Suprapubic skin (tissue), 4 donors: ENCODE data around the gene ST3GAL3. TPM values are rescaled to one million over a fixed set of nuclear protein-coding genes. Genes with fewer than 3 reads are reported as not detected.
"Not testable (repeated sequence)": the region's sequence is repeated elsewhere in the genome, so short reads cannot be mapped to it uniquely, and the experiment has no call there.

ENCODE experiments used
- DNase-seq, 2 donors: peaks; one replicate each; pipeline ENCODE4 v3.0.0-alpha.2; 2019; ENCODE audit warnings: low spot score in 2 of 2
- H3K27ac ChIP-seq: fragments of 200-600 bp; sonication (generic); one replicate; pipeline ENCODE4 v1.5.1; 2019
- H3K27me3 ChIP-seq: fragments of 200-600 bp; sonication (generic); one replicate; pipeline ENCODE4 v1.5.1; 2019
- H3K36me3 ChIP-seq: fragments of 200-600 bp; sonication (generic); one replicate; pipeline ENCODE4 v1.5.1; 2019
- H3K4me1 ChIP-seq: fragments of 200-600 bp; sonication (generic); one replicate; pipeline ENCODE4 v1.5.1; 2019
- H3K4me3 ChIP-seq: fragments of 200-600 bp; sonication (generic); one replicate; pipeline ENCODE4 v1.5.1; 2019; ENCODE audit warnings: mild to moderate bottlenecking
- H3K9me3 ChIP-seq: fragments of 200-600 bp; sonication (generic); one replicate; pipeline ENCODE4 v1.5.1; 2019
- EP300 ChIP-seq: sonication (generic); formaldehyde crosslinking; IDR thresholded peaks from one replicate; pipeline ENCODE4 v1.6.1; 2017; ENCODE audit warnings: antibody characterized with exemption
- POLR2A ChIP-seq, 2 donors: fragments of 450-650 bp; IDR thresholded peaks; one replicate each; pipeline ENCODE4 v1.6.1; 2017; ENCODE audit warnings: antibody characterized with exemption in 2 of 2, mild to moderate bottlenecking in 2 of 2, moderate library complexity in 2 of 2
- POLR2AphosphoS5 ChIP-seq, 3 donors: sonication (generic); formaldehyde crosslinking; IDR thresholded peaks; one replicate each; pipeline ENCODE4 v1.6.1; 2017; ENCODE audit warnings: antibody characterized with exemption in 3 of 3
- WGBS: methylation state at CpG from one replicate; pipeline ENCODE4 v1.1.5; 2018; 5-methylcytosine and 5-hydroxymethylcytosine counted together
- total RNA-seq, 4 donors: library from RNA; depleted of rRNA; stranded (reverse); fragments of >200 nt; gene quantifications; one replicate each; pipeline ENCODE4 v1.1.0, GENCODE V29; 2016
- TF ChIP-seq, protein P1 (sequence below), 2 donors: fragments of 200-600 bp in 1 of 2; fragments of 450-650 bp in 1 of 2; sonication (generic) in 1 of 2; IDR thresholded peaks; one replicate each; pipeline ENCODE4 v1.5.1; 2016 to 2019; ENCODE audit warnings: antibody characterized with exemption in 2 of 2, mild to moderate bottlenecking in 1 of 2, moderate library complexity in 1 of 2

The ST3GAL3 gene
- total RNA-seq, 4 donors from 2014 or later: 6.3 to 21.0 (median 9.9) TPM

DNA sequence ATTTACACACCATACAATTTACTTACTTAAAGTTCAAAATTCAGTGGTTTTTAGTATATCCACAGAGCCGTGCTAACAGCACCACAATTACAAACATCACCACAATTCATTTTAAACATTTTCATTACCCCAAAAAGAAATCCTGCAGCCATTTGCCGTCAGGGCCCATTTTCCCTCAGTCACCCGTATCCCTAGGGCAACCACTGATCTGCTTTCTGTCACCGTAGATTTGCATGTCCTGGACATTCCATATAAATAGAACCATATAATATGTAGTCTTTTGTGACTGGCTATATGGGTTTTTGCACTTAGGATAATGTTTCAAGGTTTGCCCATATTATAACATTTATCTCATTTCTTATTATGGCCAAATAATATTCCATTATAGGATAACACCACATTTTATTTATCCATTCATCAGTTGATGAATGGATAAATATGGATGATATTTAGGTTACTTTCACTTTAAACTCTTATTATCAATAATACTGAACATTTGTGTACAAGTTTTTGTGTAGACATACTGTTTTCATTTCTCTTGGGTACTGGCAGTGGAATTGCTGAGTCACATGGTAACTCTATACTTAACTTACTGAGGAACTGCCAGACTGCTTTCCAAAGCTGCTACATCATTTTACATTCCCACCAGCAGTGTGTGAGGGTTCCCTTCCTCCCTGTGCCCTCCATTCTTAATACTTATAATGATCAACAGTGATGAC is 68.9 kb downstream of the ST3GAL3 start:
- H3K27me3 ChIP-seq: no peaks in the 10 kb centered on the region
- H3K27ac ChIP-seq: no peak overlapping the region
- no peaks in the 10 kb centered on the region for H3K36me3 ChIP-seq
- no peaks in the 10 kb centered on the region for H3K9me3 ChIP-seq
- TF ChIP-seq, protein P1, sequence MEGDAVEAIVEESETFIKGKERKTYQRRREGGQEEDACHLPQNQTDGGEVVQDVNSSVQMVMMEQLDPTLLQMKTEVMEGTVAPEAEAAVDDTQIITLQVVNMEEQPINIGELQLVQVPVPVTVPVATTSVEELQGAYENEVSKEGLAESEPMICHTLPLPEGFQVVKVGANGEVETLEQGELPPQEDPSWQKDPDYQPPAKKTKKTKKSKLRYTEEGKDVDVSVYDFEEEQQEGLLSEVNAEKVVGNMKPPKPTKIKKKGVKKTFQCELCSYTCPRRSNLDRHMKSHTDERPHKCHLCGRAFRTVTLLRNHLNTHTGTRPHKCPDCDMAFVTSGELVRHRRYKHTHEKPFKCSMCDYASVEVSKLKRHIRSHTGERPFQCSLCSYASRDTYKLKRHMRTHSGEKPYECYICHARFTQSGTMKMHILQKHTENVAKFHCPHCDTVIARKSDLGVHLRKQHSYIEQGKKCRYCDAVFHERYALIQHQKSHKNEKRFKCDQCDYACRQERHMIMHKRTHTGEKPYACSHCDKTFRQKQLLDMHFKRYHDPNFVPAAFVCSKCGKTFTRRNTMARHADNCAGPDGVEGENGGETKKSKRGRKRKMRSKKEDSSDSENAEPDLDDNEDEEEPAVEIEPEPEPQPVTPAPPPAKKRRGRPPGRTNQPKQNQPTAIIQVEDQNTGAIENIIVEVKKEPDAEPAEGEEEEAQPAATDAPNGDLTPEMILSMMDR (IDR thresholded peaks at IDR 0.05): no peak
- WGBS: 92% methylated on average over 4 of the region's 4 CpGs
- DNase-seq: no peak
- no peak overlapping the region for H3K4me3 ChIP-seq
- peaks cover 2% of the 10 kb centered on the region for H3K4me1 ChIP-seq

DNA sequence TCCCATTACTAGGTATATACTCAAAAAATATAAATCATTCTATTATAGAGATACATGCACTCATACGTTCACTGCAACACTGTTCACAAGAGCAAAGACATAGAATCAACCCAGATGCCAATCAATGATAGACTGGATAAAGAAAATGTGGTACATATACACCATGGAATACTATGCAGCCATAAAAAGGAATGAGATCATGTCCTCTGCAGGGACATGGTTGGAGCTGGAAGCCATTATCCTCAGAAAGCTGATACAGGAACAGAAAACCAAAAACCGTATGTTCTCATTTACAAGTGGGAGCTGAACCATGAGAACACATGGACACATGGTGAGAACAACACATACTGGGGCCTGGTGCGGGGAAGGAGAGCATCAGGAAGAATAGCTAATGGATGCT is 70.6 kb downstream of the ST3GAL3 start:
- H3K36me3 ChIP-seq, H3K27ac ChIP-seq, H3K4me3 ChIP-seq, H3K4me1 ChIP-seq, H3K9me3 ChIP-seq, H3K27me3 ChIP-seq, DNase-seq: not testable (repeated sequence)
- WGBS: 90% methylated on average over 3 of the region's 3 CpGs

DNA sequence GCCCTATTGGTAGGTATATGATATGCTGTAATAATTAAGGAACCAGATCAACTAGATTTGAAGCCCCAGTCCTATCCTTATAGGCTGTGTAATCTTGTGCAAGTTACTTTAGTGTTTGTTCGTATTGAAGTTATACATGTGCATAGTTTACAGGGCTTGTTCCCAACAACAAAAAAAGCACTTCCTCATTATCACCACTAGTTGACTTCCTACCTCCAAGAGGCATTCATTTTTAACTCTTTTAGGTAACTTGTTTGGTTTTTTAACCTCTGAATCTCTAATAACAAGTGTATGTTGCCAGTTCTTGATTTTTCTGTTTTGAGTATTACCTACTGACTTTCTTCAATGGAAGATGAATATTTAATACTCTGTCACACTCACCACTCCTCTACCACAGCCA is 71.9 kb downstream of the ST3GAL3 start:
- Histone ChIP-seq H3K27ac (no peak overlapping the region), H3K9me3 (no peaks in the 10 kb centered on the region), H3K4me3 (no peak overlapping the region), H3K4me1 (peaks cover 10% of the 10 kb centered on the region), H3K27me3 (no peaks in the 10 kb centered on the region), H3K36me3 (no peaks in the 10 kb centered on the region)
- TF ChIP-seq POLR2A (IDR thresholded peaks at IDR 0.05): no peak
- no peak for TF ChIP-seq EP300
- TF ChIP-seq, protein P1 (IDR thresholded peaks at IDR 0.05): no peak
- WGBS: 92% methylated on average over 1 of the region's 1 CpG
- no peak for DNase-seq

DNA sequence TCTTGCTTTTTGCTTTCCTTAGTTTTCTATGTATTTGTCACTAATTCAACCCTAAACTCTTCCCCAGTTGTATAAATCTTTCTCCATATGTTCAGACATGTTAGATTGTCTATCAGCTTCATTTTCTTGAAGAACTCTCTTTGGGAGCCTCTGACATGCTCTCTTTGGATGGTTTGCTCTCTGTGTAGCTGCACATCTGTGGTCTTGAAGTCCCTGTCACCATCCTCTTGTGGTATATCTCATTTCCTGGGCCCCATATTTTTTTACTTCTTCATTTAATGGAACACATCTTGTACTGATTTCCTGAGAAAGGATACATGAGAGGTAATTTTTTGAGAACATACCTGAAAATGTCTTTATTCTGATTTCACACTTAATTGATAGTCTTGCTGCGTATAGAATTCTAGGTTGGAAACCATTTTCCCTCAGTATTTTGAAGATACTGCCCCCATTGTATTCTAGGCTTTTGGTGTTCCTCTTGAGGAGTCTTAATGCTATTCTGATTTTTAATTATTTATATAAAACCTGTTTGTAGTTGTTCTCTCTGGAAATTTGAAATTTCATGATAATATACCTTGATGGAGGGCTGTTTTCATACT is 72.6 kb downstream of the ST3GAL3 start:
- TF ChIP-seq EP300 (no peak), POLR2A (IDR thresholded peaks at IDR 0.05) (no peak), POLR2AphosphoS5 (IDR thresholded peaks at IDR 0.05) (no peak)
- TF ChIP-seq, protein P1 (IDR thresholded peaks at IDR 0.05): no peak
- WGBS: 97% methylated on average over 1 of the region's 1 CpG
- Histone ChIP-seq H3K9me3 (no peaks in the 10 kb centered on the region), H3K36me3 (no peaks in the 10 kb centered on the region), H3K4me1 (peaks cover 10% of the 10 kb centered on the region), H3K4me3 (no peak overlapping the region), H3K27me3 (no peaks in the 10 kb centered on the region), H3K27ac (no peak overlapping the region)
- DNase-seq: no peak

DNA sequence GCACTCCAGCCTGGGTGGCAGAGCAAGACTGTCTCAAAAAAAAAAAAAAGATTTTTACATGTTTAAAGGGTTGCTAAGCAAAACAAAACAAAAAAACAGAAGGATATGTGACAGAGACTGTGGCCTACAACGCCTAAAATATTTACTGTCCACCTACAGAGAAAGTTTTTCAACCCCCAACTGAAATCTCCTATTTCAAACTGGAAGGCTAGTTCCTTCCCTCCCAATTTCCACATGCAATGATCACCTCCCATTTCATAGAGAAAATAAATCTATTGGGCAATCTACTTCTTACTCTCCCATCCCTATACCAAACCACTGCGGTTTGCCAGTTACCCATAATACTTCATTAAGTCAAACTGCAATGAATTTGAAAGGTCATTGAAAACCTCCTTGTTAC is 74.2 kb downstream of the ST3GAL3 start:
- WGBS: 64% methylated on average over 2 of the region's 2 CpGs
- peaks cover 10% of the 10 kb centered on the region for H3K4me1 ChIP-seq
- TF ChIP-seq EP300 (no peak), POLR2AphosphoS5 (IDR thresholded peaks at IDR 0.05) (no peak), POLR2A (IDR thresholded peaks at IDR 0.05) (no peak)
- TF ChIP-seq, protein P1 (IDR thresholded peaks at IDR 0.05): no peak
- no peak for DNase-seq
- H3K36me3 ChIP-seq: no peaks in the 10 kb centered on the region
- H3K27ac ChIP-seq: no peak overlapping the region
- H3K27me3 ChIP-seq: no peaks in the 10 kb centered on the region
- no peaks in the 10 kb centered on the region for H3K9me3 ChIP-seq
- H3K4me3 ChIP-seq: no peak overlapping the region
